Peyer's patch (tissue), 4 donors: Measurements from ENCODE around the gene KCNQ1. TPM values are rescaled to one million over a fixed set of nuclear protein-coding genes. Genes with fewer than 3 reads are reported as not detected.

Source experiments
- DNase-seq, 3 donors: peaks; one replicate each; pipeline ENCODE4 v3.0.0-alpha.2; 2017 to 2019
- H3K27ac ChIP-seq, 4 donors: fragments of 200-600 bp; sonication (generic); one replicate each; pipeline ENCODE4 v1.5.1; 2016 to 2019
- H3K27me3 ChIP-seq, 2 donors: fragments of 200-600 bp; sonication (generic); one replicate each; pipeline ENCODE4 v1.5.1; 2019
- H3K36me3 ChIP-seq, 3 donors: fragments of 200-600 bp; sonication (generic); one replicate each; pipeline ENCODE4 v1.5.1; 2016 to 2019
- H3K4me1 ChIP-seq, 4 donors: fragments of 200-600 bp; sonication (generic); one replicate each; pipeline ENCODE4 v1.5.1; 2016 to 2019
- H3K4me3 ChIP-seq, 4 donors: fragments of 200-600 bp; sonication (generic); 1 replicate in 3 of 4; 2 replicates in 1 of 4; pipeline ENCODE4 v1.5.1; 2016 to 2019; ENCODE audit warnings: mild to moderate bottlenecking in 1 of 4
- H3K9me3 ChIP-seq, 4 donors: fragments of 200-600 bp; sonication (generic); one replicate each; pipeline ENCODE4 v1.5.1; 2016 to 2019; ENCODE audit warnings: mild to moderate bottlenecking in 1 of 4
- POLR2A ChIP-seq, 2 donors: fragments of 450-650 bp; IDR thresholded peaks; one replicate each; pipeline ENCODE4 v1.5.1; 2017; ENCODE audit warnings: antibody characterized with exemption in 2 of 2, mild to moderate bottlenecking in 2 of 2, moderate library complexity in 2 of 2
- total RNA-seq, 4 donors: library from RNA; depleted of rRNA; stranded (reverse); fragments of >200 nt; gene quantifications; one replicate each; pipeline ENCODE4 v1.1.0, GENCODE V29; 2016
- TF ChIP-seq, protein P1 (sequence below), 6 experiments: fragments of 450-650 bp in 4 of 6; fragments of 200-600 bp in 2 of 6; sonication (generic) in 1 of 6; IDR thresholded peaks; one replicate each; pipeline ENCODE4 v1.5.1; 2017 to 2019; ENCODE audit warnings: antibody characterized with exemption in 6 of 6, mild to moderate bottlenecking in 3 of 6, moderate library complexity in 1 of 6

The KCNQ1 gene
- total RNA-seq, 4 donors from 2014 or later = 50.6 to 66.4 (median 54.2) TPM

DNA sequence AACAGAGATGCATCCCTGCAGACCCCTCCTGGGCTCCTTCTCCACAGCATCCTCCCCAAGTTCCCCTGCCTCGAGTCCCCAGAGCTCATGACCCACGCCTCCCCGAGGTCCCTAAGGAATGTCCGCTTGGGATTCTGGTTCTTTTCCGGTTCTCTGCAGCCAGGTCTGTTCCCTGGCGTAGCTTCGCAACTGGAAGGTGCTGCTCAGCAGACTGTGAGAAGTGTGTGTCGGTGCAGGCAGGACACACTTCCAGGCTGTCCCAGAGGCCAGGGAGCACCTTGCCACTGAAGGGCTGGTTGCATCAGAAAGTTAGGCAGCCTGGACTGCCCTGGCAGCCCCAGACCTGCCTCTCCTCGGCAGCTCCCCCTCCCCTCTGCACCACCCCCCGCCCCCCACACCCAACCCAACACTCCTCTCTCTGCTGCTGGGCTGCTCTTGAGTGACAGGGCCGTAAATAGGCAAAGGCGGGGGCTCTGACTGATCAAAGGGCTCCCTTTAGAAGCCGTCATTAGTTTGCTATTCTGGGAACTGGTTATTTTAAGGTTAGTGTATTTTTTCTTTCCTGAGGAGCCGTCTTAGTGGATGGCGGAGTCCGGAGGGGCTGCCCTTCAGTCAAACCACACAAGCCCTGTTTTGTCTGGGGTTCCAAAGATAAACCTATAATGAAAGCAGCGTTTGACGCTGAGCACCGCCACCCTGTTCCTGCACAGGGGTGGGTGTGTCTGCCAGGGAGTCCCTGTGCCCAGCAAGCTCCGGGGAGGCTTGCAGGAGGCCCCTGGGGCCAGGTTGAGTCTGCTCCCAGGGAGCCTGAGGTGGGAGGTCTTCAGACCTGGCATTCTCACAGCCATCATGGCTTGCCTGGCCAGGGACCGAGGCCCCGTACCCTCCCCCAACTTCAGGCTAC is 343.6 kb downstream of the KCNQ1 start:
- Histone ChIP-seq H3K36me3 (no peaks in the 10 kb centered on the region), H3K27me3 (no peaks in the 10 kb centered on the region), H3K27ac (no peak overlapping the region), H3K9me3 (no peaks in the 10 kb centered on the region), H3K4me3 (no peak overlapping the region), H3K4me1 (peaks cover 0 to 10% (median 0%) of the 10 kb centered on the region in 4 donors)
- TF ChIP-seq, protein P1, sequence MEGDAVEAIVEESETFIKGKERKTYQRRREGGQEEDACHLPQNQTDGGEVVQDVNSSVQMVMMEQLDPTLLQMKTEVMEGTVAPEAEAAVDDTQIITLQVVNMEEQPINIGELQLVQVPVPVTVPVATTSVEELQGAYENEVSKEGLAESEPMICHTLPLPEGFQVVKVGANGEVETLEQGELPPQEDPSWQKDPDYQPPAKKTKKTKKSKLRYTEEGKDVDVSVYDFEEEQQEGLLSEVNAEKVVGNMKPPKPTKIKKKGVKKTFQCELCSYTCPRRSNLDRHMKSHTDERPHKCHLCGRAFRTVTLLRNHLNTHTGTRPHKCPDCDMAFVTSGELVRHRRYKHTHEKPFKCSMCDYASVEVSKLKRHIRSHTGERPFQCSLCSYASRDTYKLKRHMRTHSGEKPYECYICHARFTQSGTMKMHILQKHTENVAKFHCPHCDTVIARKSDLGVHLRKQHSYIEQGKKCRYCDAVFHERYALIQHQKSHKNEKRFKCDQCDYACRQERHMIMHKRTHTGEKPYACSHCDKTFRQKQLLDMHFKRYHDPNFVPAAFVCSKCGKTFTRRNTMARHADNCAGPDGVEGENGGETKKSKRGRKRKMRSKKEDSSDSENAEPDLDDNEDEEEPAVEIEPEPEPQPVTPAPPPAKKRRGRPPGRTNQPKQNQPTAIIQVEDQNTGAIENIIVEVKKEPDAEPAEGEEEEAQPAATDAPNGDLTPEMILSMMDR (IDR thresholded peaks at IDR 0.05) = no peak
- TF ChIP-seq POLR2A (IDR thresholded peaks at IDR 0.05) = no peak
- DNase-seq = peak in 2 of 3 donors; percentile 43 to 50

GRCh38 chr11:2789331-2789730 is 344.5 kb downstream of the KCNQ1 start:
- DNase-seq = peak in 1 of 3 donors; percentile 21
- TF ChIP-seq POLR2A (IDR thresholded peaks at IDR 0.05) = no peak
- TF ChIP-seq, protein P1 (IDR thresholded peaks at IDR 0.05) = no peak
- H3K9me3 ChIP-seq = no peaks in the 10 kb centered on the region
- no peak overlapping the region for H3K4me3 ChIP-seq
- no peaks in the 10 kb centered on the region for H3K27me3 ChIP-seq
- peaks cover 0 to 10% (median 0%) of the 10 kb centered on the region in 4 donors for H3K4me1 ChIP-seq
- no peak overlapping the region for H3K27ac ChIP-seq
- no peaks in the 10 kb centered on the region for H3K36me3 ChIP-seq

DNA sequence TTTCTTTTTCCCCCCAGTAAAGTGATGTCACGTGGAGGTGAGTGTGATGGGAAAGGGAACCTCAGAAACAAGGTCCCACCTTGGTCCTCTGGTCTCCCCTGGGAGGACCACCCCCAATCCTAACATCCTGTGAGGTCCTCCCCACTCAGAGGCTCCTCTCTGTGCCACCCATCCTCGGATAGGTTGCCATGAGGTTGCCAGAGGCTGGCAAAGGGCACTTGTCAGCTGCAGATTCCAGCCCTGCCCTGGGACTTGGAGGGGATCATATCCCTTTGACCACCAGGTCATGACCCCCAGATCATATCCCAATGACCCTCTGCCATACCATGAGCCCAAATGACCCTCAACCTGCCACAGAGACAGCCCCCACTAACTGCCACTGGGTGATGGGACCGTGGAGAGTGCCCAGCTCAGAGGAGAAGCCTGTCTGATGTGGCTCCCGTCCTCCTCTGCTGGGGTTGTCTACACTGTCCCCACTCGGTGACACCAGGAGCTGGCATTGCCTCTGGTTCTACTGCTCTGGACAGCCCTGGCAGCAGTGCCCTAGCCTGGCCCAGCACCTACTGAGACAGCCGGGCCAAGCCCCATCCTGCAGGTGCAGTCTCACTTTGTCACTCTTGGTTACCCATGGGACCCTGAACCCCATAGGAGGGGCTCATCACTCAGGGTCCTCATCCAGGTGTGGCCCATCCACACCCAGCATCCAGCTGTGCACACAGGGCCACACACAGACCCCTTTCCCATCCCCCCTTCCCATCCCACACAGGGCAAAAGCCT is 345.2 kb downstream of the KCNQ1 start:
- no peak overlapping the region for H3K4me3 ChIP-seq
- no peak overlapping the region for H3K27ac ChIP-seq
- no peaks in the 10 kb centered on the region for H3K36me3 ChIP-seq
- TF ChIP-seq, protein P1 (IDR thresholded peaks at IDR 0.05) = no peak
- TF ChIP-seq POLR2A (IDR thresholded peaks at IDR 0.05) = no peak
- H3K27me3 ChIP-seq = no peaks in the 10 kb centered on the region
- peak in 2 of 3 donors; percentile 38 to 39 for DNase-seq
- peaks cover 0 to 10% (median 0%) of the 10 kb centered on the region in 4 donors for H3K4me1 ChIP-seq
- no peaks in the 10 kb centered on the region for H3K9me3 ChIP-seq

DNA sequence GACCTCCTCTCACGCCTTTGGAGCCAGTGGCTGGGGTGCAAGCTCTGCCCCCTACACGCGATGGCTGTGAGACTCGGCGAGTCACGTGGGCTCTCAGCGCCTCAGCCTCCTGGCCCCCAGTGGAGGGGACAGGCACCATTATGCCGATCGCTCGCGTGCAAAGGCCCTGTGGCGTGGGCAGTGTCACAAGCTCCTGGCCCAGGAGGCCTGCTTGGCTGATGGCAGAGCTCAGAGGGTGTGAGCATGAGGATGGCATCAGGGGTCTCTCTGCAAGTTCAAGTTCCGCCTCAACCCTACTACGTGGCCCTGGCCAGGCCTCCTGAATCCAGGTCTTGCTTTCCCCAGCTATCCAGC is 345.7 kb downstream of the KCNQ1 start:
- Histone ChIP-seq H3K27me3 (no peaks in the 10 kb centered on the region), H3K4me1 (peaks cover 0 to 10% (median 0%) of the 10 kb centered on the region in 4 donors), H3K36me3 (no peaks in the 10 kb centered on the region), H3K27ac (no peak overlapping the region), H3K9me3 (no peaks in the 10 kb centered on the region), H3K4me3 (no peak overlapping the region)
- TF ChIP-seq POLR2A (IDR thresholded peaks at IDR 0.05) = no peak
- TF ChIP-seq, protein P1 (IDR thresholded peaks at IDR 0.05) = no peak
- peak in 2 of 3 donors; percentile 33 to 40 for DNase-seq

DNA sequence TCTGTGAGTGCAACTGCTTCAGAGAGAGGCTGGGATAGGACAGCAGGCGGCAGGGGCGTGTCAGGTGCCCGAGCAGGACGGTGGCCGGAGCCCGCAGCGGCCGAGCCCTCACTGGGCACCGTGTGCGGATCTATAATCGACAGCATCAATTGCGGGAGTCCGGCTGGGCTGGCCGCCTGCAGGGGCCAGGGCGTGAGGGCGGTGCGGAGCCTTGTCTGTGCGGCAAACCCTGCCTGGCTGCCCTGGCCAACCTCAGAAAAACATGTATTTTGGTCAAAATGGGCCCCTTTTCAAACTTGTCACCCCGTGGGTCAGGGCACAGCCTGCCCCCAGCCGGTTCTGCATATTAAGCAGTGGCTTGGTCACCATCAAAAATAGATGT is 346.3 kb downstream of the KCNQ1 start:
- TF ChIP-seq, protein P1 (IDR thresholded peaks at IDR 0.05) = no peak
- no peak for TF ChIP-seq POLR2A (IDR thresholded peaks at IDR 0.05)
- H3K36me3 ChIP-seq = no peaks in the 10 kb centered on the region
- H3K9me3 ChIP-seq = no peaks in the 10 kb centered on the region
- peak in 1 of 3 donors; percentile 39 for DNase-seq
- H3K4me3 ChIP-seq = peak overlapping the region; percentile 35 to 55 (median 44)
- no peaks in the 10 kb centered on the region for H3K27me3 ChIP-seq
- H3K4me1 ChIP-seq = peaks cover 0 to 10% (median 0%) of the 10 kb centered on the region in 4 donors
- no peak overlapping the region for H3K27ac ChIP-seq
